GM21529 (cell line): ENCODE data around the gene SLC6A11.

Experiments
- ATAC-seq: cut with Tn5 transposase; IDR thresholded peaks from one replicate; pipeline ENCODE4 v1.9.1; 2021; ENCODE audit not compliant: unreplicated experiment

The SLC6A11 gene

DNA sequence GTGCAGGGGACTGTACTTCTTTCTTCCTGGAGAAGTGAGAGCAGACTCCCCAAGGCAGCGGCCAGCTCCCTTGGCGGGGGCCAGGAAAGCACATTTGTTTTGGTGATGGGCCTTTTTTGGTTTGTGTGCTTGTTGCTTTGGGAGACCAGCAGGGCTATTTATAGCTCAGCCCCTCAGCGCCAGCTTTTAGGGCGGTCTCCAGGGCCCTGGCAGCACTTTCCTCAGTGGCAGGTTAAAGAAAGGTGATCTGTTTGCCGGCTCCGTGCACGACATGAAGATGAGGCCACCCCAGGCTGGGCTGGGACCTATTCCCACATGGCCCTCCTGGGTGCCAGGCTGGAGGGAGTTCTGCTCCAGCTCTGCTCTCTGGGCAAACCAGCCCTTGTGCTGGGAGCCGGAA lies 21.8 kb downstream of the SLC6A11 start:
- no peak for ATAC-seq

DNA sequence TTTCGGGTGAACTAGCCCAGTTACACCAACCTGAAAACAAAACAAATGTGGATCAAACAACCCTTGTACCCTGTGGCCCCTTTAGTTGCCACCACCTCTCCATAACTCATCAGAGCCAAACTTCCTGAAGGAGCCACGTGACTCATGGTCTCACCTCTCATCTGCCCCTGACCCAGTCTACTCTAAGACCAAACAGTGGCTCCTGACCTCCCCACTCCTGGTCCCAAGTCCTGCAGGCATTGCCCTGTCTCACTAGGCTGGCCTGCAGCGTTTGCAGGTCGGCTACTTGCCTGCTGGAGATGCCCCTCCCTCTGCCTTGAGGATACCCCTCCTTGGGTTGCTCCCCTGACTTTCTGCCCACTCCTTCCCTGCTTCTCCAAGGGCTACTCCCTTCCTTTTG lies 23.1 kb downstream of the SLC6A11 start:
- ATAC-seq: no peak

DNA sequence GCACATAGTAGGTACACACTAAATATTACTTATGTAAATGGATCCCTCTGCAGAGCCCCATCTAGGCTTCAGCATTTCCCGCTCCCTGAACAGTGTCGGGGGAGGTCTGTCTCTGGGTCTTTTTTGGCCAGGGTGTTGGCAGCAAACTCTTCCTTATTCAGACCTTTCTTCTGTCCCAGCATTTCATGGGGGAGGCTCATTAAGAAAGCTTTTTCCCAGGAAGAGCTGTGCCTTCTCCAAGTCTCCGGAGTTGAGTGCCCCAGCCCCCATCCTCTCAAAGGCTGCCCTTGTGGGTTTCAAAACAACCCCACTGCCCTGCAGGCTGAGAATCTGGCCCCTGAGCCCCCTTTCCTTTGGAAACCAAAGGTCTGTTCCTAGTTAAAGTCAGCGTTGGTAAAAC lies 25.1 kb downstream of the SLC6A11 start:
- ATAC-seq: no peak

DNA sequence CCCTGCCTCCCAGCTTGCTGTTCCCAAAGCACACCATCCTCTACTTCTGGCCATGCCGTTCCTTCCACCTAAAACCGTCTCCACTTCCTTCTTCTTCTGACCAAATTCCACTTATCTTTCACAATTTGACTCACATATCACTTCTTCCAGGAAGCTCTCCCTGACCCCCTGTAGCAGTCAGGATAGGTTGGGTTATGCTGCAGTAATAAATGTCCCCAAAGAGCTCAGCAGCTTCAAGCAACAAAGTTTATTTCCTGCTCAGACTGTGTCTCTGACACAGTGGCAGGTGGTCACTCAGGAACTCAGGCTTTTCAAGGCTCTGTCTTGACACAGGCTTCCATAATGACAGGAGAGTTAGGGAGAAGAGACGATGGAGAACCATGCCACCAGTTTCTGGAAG lies 27.4 kb downstream of the SLC6A11 start:
- no peak for ATAC-seq

DNA sequence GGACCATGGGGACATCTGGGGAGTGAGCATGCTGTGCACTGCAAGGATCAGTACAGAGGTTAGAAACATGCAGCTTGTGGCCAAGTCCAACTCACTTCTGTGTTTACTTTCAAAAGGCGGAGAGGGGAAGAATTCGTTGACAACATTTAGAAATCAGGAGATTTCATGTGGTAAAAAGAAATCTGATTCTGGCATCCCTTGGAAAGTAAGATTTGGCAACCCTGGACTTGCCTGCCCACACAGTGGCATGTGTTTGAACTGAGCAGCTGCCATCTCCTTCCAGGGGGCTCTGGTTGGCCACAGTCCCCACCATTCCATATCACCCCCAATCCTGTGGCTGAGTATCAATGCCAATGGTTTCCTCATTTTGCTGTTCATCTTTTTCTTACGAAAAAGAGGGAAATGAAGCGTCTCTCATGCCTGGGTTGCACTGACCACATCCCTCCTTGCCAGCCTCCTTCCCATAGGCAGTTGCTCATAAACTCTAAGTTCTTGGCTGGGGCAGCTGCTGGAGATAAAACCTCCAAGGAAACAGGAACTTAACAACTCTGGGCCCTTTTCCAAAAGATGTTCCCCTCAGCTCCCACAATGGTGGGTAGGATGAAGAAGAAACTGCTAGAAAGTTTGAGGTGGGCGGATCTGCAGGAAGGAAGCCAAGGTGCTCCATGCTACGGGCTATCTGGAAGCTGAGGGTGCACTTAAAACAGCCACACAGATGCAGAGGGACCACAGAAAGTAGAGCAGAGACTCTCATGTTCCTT lies 29.2 kb downstream of the SLC6A11 start:
- no peak for ATAC-seq

DNA sequence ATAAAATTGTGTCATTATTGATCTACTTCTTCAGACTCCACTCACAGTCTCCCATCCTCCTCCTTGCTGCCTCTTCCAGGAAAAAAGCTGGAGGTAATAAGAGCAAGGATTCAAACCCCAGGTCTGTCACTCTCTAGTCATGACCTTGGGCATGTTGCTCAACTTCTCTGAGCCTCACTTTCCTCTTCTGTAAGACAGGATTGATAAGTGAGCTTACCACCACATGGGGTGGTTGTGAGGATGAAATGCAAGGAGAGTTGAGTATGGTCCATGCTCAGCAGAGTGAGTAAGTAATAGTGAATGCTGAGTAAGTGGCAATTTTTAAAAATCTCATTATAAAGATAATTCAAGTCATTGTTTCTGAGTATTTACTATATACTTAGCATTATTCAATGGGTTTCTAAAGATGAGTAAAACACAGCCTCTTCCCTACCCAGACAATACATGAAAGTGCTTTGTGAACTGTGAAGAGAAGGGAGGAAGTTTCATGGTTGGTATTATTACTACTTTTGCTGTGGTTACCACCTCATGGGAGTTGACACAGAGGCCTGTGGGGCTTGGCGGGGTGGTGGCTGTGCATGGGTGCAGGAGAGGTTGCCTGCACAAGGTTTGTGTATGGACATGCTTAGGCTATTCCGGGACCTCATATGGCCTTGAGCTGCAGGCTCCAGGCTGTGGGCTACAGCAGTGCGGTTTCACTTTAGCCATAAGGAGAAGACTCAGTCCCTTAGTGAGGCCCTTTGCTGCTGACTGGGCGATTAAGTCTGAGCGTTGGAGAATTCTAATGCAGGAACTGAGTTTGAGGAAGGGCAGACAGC lies 30.0 kb downstream of the SLC6A11 start:
- ATAC-seq: peak; percentile 72

DNA sequence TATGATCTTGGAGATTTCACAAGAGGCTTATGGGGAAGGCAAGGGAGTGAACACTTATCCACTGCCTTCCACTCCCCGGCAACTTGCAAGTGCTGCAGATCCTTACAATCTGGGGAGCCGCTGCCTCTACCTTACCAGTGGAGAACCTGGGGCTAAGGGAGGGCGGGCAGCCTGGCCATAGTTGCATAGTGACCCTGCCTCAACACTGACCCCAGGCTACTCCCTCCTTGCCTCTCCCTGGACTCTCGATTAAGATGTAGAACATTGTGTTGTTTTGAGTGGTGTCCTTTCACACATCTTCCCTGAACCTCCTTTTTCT lies 30.6 kb downstream of the SLC6A11 start:
- ATAC-seq: no peak

DNA sequence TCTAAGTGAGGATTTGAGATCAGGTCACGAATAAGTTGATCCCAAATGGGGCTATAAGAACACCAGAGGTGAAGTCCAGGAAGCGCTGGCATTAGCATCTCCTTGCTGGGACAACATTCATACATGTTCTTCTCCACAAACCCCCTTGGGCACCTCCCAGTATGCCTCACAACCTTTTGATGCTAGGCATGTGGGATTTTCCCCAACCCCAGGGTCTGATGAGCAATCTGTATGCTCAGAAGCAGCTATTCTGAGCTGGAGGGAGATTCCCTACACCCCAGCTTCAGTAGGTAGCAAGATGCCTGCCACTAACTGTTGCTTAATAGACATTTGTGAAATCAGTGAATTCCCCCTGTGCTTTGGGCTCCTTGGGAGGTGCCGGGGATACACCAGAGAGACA lies 32.2 kb downstream of the SLC6A11 start:
- peak; percentile 49 for ATAC-seq

DNA sequence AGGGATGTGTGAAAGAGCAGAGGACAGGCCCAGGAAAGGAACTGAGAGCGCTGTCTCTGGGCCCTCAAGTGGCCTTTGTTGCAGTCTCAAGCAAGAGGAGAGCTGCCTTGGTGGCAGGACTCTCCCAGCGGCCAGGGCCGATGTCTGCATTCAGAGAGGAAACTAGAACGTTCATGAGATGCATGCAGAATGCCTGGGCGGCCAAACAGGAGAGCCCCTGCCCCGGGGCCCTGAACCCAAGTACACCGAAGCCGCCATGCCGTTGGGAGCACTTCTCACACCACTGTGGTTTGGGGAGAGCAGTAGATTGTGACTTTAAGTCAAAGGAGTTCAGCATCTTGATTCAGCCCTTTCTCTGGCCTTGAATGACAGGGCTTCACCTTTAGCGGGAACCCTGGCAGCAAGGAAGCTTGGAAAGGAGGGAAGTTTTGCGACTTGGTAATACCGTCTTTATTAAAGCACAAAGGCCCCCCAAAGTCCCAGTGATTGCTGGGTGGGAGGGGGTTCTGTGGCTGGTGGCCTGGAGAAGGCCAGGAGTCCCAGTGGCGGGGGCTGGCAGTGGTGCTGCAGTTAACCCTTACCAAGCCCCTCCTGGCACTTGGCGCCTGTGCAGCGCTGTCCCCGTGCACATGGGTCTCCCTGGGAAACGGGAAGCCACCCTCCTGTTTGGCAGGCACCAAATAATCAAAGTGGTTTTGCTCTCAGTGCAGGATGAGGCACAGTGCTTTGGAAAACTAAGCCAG lies 36.2 kb downstream of the SLC6A11 start:
- ATAC-seq: no peak

DNA sequence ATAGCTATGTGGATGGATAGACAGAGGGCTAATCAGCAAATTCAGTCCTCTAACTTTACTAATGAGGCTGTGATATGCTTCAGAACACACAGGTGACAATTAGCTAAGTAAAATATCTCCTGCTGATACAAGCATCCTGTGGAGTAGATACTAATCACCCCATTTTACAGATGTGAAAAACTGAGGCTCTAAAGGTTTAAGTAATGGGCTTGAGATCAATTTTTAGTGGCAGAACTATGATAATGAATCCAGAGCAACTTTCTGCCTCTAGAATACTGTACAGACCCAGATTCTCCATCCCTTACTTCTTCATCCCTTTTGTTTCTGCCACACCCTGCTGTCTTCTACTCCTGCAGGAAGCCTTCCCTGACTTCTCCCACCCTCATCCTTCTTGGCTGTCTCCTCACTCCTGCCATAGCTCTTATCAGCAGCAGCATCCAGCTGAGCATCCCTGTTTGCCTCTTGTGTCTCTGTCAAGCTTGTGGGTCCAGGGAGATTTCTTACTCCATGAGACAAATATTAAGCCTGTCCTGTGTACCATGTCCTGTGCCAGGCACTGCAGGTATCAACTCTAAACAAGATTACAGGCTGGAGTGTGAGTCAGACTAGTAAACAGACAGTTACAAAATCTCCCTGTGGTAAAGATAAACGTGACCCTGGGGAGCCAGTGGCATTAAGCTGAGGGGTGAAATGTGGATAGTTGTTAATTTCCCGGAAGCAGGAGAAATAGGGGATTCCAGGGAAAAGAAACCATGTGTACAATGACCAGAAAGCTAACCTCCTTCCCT lies 39.2 kb downstream of the SLC6A11 start:
- ATAC-seq: no peak

DNA sequence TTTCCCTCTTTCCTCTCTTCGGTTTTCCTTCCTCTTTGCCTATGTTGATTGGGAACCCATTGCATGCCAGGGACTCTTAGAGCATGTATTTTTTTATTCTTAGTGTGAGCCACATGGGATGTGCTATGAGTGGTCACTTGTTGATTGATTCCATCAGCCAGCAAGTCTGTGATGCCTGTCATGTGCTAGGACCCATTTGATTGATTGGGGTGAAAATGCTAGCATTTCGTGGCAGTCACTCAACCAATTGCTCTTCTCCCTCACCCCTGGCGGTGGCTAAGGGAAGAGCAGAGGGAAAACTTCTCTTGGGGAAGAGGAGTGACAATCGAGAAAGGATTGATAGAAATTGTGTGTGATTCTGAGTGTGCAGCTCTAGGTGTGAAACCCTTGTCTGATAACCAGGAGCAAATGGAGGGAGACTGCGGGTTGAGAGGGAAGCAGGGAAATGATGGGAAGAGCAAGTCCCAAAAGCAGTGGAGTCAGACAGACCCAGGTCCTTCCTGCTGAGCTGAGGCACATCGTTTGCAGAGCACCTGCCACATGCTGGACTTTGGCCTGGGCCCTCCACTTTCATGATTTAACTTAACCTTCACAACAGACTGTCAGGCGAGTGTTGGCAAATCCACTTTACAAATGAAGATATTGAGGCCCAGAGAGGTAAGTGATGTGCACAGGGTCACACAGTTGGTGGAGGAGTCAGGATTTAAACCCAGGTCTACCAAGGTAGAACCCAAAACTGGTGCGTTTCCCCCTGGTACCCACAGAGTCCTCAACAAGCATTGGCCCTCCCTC lies 40.0 kb downstream of the SLC6A11 start:
- ATAC-seq: no peak

DNA sequence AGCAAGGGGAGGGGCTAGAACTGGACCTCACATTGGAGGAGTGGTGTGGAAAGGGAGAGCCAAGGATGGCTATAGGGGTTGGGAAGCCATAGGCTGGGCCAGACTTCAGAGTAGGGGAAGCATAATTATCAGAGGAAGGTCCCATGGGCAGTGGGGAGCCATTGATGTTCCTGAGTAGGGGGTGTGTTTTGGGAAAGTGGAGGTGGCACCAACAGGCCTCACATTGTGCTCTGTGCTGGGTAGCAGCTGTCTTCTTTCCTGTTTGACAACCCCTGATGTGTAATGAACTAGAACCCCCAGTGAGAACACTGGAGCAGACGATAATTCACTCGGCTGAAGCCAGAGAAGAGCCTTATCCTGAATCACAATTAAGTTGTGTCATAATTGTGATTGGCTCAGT lies 41.2 kb downstream of the SLC6A11 start:
- ATAC-seq: no peak

DNA sequence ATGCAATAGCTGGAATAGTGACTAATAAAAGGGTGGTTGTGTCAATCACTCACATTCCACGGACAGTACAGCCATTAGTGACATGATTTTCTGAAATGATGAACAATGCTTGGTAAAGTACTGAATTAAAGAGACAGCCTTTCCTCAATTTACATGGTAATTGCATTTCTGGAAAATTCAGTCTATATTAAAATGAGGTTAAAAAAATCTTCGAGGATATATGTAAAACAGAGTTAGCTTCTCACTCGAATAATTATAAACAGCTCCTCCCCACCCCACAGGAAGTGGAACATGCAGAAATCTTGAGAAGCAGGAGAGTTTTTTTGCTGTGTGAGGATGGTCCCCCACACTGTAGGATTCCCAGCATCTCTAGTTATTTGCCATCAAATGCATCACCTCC lies 42.1 kb downstream of the SLC6A11 start:
- ATAC-seq: no peak

DNA sequence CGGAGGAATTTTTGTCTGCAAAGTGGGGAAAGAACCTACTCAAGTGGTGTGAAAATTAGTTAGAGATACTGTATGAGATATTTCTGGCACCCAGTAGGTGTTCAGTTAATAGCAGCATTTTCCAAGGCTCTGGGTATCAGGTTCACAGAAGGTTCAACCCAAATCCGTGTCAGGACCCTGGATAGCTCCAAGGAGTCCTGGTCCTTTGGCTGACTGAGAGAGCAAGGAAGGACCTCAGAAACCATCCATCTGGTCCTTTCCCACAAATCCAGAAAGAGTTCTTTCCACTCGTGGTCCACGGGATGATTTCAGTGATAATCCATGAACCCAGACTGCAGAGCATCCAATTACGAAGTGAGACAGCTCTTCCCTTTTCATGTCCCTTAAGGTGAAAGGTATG lies 51.4 kb downstream of the SLC6A11 start:
- ATAC-seq: no peak

DNA sequence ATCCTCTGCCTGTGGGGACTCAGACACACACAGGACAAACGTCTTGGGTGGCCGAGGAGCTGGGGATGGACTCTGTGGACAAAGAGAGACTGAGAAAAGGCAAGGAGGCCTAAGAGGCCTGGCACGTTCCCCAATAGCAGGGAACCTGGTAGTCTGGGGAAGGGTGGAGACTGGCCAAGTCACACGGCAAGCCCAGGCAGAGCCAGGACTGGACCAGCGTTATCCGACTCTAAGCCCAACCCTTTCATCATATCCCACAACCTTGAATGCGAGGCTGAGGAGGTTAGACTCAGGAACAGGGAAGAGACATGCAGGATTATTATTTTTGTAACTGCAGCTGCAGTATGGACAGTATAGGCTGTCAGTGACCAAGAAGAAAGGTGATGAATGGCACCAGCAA lies 53.4 kb downstream of the SLC6A11 start:
- no peak for ATAC-seq

DNA sequence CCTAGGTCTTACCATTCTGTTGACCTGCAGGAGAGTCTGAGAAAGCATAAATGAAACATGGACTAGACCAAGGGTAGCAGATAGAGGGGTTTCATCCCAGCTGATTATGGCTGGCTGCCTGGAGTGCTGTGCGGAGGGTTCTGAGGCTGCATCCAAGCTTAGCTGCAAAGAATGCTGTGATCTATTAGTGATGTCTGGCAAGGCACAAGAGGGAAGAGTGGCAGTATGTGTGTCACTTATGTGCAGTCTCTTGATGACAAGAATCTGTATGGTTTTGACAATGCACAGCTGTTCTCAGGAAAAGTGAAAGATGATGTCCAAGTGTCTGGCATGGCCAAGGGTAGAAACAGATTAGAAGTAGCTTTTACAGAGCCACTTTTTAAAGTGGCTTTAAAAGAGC lies 54.3 kb downstream of the SLC6A11 start:
- ATAC-seq: no peak

DNA sequence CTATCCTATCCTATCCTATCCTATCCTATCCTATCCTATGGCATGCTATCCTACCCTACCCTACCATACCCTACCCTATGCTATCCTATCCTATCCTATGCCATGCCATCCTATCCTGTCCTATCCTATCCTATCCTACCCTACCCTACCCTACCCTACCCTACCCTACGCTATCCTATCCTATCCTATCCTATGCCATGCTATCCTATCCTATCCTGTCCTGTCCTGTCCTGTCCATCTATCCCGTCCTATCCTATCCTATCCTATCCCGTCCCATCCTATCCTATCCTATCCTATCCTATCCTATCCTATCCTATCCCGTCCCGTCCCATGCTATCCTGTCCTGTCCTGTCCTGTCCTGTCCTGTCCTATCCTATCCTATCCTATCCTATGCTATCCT lies 57.4 kb downstream of the SLC6A11 start:
- ATAC-seq: no peak

DNA sequence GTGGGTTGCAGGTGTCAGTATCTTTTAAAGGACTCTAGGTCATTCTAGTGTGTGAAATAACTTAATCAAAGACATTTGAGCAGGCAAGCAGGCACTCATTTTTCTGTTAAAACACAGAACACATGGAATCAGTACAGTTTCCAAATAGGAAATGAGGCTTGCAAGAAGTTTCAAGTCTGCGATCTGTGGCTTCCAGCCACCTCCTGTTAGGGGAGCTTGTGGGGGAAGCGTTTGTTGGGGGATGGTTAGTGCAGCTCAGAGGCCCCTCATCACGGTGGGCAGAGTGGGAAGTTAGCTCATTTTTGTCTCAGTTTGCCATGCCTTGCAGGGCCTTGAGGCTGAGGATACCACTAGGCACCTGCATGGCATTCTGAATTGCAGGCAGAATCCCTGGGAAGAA lies 59.9 kb downstream of the SLC6A11 start:
- ATAC-seq: no peak

DNA sequence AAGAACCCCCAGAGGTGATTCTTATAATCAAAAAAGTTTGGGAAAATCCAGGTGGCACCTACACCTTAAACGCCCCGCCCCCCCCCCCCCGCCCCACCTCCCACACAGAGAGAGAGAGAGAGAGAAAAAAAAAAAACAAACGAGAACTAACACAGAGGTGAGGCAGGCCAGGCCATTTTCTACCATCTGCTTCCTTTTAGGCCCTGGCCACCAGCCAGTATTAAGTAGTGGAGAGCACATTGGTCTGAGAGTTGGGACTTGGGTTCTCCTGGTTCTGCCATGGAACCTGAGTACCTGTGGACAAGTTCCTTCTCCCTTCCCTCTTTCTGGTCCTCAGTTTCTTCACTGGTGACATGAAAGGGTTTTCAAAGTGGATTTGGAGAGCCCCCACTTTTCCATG lies 60.6 kb downstream of the SLC6A11 start:
- no peak for ATAC-seq

DNA sequence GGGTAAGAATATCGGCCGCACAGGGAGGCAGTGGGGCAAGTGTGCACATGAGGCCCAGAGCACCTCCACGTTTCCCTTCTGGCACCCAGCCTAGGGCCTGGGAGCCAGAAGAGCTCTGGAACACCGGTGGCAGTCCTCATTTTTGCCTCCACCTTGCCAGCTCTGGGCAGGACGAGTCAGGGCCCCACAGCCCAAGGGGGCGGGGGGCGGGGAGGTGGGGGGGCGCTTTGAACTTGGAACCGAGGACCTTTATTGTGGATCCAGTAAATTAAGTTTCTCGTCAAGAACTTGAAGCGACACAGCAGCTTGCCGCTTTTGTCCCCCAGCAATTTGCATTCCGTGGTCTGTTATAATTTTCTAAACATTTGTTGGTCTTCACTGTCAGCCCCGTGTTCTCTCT lies 66.8 kb downstream of the SLC6A11 start:
- no peak for ATAC-seq
